HG03025 (cell line): Measurements from ENCODE around the gene WNK3.

Source experiments
- ATAC-seq: cut with Tn5 transposase; IDR thresholded peaks from one replicate; pipeline ENCODE4 v1.9.1; 2021; ENCODE audit warnings: mild to moderate bottlenecking, moderate library complexity; ENCODE audit not compliant: unreplicated experiment, low FRiP score

The WNK3 gene

DNA sequence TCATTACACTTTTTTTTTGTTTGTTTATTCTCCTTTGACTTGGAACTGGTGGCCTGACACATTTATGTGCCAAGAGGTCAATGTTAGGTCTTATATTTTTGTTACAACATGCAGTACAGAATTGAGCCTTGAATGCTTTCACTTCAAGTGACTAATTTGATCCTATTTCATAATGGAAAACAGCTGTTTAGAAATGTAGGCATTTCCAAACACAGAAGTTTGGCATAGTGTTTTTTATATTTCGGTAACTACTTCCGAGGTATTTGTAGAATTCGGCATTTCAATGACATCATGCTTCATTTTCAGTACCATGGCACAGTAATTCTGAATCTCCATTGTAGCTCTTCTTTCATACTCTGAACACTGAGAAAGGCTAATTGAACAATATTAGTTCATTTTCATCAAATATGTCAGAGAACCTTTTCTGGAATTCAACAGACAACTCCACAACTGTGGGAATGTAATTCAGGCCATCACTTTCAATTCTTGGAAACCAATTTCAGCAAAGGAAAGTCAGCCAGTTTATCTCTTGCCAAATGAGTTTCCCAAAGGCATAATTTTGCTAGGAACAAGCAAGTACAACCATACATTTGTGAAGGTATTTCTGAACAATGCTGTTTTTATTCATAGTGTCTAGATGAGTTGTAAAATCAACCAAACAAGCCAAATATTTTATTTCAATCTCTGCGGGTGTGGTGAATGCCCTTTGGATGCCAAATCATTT lies 186.2 kb downstream of the WNK3 start:
- no peak for ATAC-seq

DNA sequence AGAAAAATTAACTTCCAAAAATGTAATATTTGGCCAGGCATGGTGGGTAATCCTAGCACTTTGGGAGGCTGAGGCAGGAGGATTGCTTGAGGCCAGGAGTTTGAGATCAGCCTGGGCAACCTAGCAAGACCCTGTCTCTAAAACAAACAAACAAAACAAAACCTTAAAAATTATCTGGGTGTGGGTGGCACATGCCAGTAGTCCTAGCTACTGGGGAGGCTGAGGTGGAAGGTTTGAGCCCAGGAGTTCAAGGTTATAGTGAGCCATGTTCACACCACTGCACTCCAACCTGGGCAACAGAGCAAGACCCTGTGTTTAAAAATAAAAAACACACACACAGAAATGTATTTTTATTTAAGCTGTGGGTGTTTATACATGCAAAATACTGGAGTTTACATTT lies 186.8 kb downstream of the WNK3 start:
- no peak for ATAC-seq

DNA sequence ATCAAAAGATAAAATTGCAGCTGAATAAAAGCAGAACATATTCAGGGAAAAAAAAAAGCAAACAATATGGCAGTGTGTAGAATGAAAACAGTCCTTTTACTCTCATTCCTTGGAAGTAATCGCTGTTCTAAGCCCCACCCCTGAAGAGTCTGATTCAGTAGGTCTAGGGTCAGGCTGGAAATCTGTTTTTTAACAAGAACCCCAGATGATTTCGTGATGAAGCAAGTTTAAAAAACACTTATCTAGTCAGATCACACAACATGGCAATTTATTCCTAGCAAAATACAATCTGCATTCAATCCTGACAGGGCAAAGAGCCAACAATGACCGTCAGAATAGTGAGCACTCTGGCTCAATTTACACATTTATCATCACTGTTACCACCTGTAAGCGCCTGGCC lies 190.9 kb downstream of the WNK3 start:
- ATAC-seq: no peak

DNA sequence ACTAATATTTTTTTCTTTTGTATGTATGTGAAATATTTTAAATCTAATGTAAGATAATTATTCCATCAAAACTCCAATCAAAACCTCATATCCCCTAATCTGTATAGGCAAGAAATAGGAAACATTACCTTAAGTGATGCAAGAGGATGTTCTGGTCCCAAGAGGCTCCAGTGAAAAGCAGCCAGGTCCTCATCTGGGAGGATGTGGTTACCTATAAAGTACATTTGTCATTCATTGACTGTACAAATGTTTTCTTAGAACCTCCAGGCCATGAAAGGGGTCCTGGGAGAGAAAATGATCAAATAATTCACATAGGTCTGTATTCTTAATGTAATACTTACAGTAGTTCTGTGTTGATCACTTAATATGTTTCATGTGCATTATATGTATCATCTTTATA lies 200.3 kb downstream of the WNK3 start:
- ATAC-seq: no peak
